Colonic mucosa (tissue), 4 donors: Measurements from ENCODE around the gene HIVEP1. TPM values are rescaled to one million over a fixed set of nuclear protein-coding genes. Genes with fewer than 3 reads are reported as not detected.

ENCODE experiments used
- DNase-seq: peaks from one replicate; pipeline ENCODE4 v3.0.0-alpha.2; 2020
- H3K27ac ChIP-seq: fragments of 200-600 bp; one replicate; pipeline ENCODE4 v1.8.0; 2021
- H3K27me3 ChIP-seq: fragments of 200-600 bp; one replicate; pipeline ENCODE4 v1.8.0; 2021
- H3K36me3 ChIP-seq: fragments of 200-600 bp; one replicate; pipeline ENCODE4 v1.8.0; 2021
- H3K4me1 ChIP-seq: fragments of 200-600 bp; one replicate; pipeline ENCODE4 v1.8.0; 2021; ENCODE audit warnings: mild to moderate bottlenecking
- H3K4me3 ChIP-seq: fragments of 200-600 bp; one replicate; pipeline ENCODE4 v1.8.0; 2021
- H3K9ac ChIP-seq, 2 donors: one replicate each; pipeline ENCODE4 v1.7.0; 2013; ENCODE audit warnings: control low read depth in 2 of 2, low read depth in 2 of 2, low read length in 2 of 2
- H3K9me3 ChIP-seq: fragments of 200-600 bp; one replicate; pipeline ENCODE4 v1.8.0; 2021
- intact Hi-C: fragments of 100-400 bp; cut with DNase I; formaldehyde crosslinking; loops from one replicate; pipeline ENCODE4 v1.14.1; 2022
- total RNA-seq, 2 donors: library from RNA; stranded (reverse); fragmentation: NEBNext Ultra II Directional in 1 of 2; extraction: Animal tissue kit (Norgen Biotek cat#: 25700) in 1 of 2; gene quantifications; one replicate each; pipeline ENCODE4 v1.2.1, GENCODE V29; 2021
- TF ChIP-seq, protein P1 (sequence below): fragments of 200-600 bp; IDR thresholded peaks from one replicate; pipeline ENCODE4 v1.8.0; 2022; ENCODE audit warnings: antibody characterized with exemption, mild to moderate bottlenecking
- donor health status: healthy.
- donor health status: DM: no; HTN: no; CAD: no.
- donor health status: DM: no; HTN: no; CAD: no.

The HIVEP1 gene
- total RNA-seq, 2 donors from 2014 or later: 22.2 to 27.9 TPM

DNA sequence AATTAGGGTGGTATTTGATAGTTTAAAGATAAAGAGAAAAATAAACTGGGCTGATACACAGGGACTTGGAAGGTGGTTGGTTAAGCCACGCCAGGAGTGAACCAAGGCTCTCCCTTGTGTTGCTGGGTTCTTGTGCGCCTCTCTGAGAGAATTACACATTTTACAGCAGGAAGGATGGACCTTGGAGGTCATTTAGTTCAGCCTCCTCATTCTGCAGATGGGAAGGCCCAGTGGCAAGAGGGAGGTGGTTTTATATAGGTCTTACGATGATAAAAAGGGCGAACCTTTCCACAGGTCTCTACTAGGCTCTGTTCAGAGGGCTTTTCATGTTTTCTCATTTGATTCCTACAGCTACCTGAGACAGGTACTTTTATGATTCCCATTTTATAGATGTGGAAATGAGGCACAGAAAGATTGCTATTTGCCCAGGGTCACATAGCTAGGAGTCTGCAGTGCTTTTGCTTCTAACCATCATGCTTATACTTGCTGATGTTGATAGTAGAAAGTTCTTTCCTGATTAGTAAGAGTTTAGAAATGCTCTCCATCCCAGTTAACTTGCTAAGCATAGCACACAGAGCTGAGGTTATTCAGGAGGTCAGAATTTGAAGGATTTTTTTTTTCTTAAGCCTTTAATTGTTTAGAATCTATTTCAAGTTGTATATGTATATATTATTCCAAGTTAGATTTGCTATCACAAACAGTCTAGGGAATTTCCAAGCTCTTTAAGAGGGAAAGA lies 12.8 kb downstream of the HIVEP1 start:
- no peak for DNase-seq
- H3K9me3 ChIP-seq: no peaks in the 10 kb centered on the region
- no peaks in the 10 kb centered on the region for H3K27me3 ChIP-seq
- H3K4me1 ChIP-seq: peaks cover 11% of the 10 kb centered on the region
- peak overlapping the region; percentile 35 for H3K27ac ChIP-seq
- H3K9ac ChIP-seq: no peak overlapping the region
- H3K36me3 ChIP-seq: no peaks in the 10 kb centered on the region
- intact Hi-C loops: no loop called here
- no peak overlapping the region for H3K4me3 ChIP-seq
- TF ChIP-seq, protein P1, sequence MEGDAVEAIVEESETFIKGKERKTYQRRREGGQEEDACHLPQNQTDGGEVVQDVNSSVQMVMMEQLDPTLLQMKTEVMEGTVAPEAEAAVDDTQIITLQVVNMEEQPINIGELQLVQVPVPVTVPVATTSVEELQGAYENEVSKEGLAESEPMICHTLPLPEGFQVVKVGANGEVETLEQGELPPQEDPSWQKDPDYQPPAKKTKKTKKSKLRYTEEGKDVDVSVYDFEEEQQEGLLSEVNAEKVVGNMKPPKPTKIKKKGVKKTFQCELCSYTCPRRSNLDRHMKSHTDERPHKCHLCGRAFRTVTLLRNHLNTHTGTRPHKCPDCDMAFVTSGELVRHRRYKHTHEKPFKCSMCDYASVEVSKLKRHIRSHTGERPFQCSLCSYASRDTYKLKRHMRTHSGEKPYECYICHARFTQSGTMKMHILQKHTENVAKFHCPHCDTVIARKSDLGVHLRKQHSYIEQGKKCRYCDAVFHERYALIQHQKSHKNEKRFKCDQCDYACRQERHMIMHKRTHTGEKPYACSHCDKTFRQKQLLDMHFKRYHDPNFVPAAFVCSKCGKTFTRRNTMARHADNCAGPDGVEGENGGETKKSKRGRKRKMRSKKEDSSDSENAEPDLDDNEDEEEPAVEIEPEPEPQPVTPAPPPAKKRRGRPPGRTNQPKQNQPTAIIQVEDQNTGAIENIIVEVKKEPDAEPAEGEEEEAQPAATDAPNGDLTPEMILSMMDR: no peak

DNA sequence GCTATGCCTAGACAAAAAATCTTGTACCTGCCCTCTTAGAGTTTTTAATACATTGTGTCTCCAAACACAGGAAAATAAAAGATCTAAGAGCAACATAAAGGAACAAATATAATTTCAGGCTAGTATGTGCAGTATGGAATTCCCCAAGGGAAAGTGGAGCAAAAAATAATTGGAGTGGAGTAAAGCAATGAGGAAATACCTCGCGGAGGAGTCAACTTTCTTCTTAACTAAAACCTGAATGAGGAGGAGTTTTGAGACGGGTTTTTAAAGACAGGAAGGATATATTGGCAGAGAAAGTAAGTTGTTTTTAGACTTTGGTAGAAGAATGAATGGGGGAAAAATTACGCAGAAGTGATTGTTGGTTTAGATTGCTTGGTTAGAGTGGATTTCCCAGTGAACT lies 14.0 kb downstream of the HIVEP1 start:
- H3K36me3 ChIP-seq: no peaks in the 10 kb centered on the region
- peak overlapping the region; percentile 35 for H3K27ac ChIP-seq
- peaks cover 11% of the 10 kb centered on the region for H3K4me1 ChIP-seq
- H3K27me3 ChIP-seq: no peaks in the 10 kb centered on the region
- H3K9ac ChIP-seq: no peak overlapping the region
- no peak overlapping the region for H3K4me3 ChIP-seq
- TF ChIP-seq, protein P1: no peak
- no peak for DNase-seq
- intact Hi-C loops: no loop called here
- H3K9me3 ChIP-seq: no peaks in the 10 kb centered on the region

DNA sequence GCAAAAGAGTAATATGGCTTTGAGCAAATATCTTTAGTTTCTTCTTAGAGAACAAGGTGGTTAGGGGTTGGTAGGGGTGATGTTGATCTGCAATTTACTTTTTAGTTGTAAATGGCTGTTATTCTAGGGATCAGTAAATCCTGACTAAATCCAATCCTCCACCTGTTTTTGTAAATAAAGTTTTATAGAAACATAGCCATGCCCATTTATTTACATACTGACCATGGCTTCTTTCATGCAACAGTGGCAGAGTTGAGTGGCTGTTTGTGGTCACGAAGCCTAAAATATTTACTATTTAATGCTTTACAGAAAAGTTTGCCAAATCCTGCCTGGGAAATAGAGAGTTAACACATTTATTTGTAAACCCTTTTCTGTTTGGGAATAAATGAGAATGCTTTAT lies 14.7 kb downstream of the HIVEP1 start:
- DNase-seq: no peak
- Histone ChIP-seq H3K27ac (peak overlapping the region; percentile 35), H3K27me3 (no peaks in the 10 kb centered on the region), H3K36me3 (no peaks in the 10 kb centered on the region), H3K9ac (no peak overlapping the region), H3K9me3 (no peaks in the 10 kb centered on the region), H3K4me1 (peaks cover 11% of the 10 kb centered on the region), H3K4me3 (no peak overlapping the region)
- intact Hi-C loops: no loop called here
- TF ChIP-seq, protein P1: no peak

DNA sequence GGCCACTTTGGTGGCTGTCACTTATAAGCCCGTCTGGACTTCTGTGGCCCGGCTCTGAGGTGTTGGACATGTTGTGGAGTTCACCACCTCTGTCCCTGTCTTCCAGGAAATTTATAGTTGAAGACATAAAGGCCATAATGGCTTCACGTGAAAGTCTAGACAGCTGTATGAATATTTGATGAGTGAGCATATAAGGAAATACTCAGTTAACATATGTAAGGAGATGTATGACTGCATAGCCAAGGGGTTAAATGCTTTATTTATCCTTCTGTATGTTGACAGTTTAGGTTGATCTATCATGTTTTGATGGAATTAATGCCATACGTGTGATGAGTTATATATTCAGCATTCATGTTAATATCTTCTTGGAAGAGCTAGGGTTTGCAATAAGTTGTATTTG lies 16.1 kb downstream of the HIVEP1 start:
- no peaks in the 10 kb centered on the region for H3K36me3 ChIP-seq
- H3K27ac ChIP-seq: no peak overlapping the region
- TF ChIP-seq, protein P1: no peak
- H3K4me3 ChIP-seq: no peak overlapping the region
- intact Hi-C loops: no loop called here
- peaks cover 11% of the 10 kb centered on the region for H3K4me1 ChIP-seq
- H3K27me3 ChIP-seq: no peaks in the 10 kb centered on the region
- no peak for DNase-seq
- no peaks in the 10 kb centered on the region for H3K9me3 ChIP-seq
- H3K9ac ChIP-seq: no peak overlapping the region

DNA sequence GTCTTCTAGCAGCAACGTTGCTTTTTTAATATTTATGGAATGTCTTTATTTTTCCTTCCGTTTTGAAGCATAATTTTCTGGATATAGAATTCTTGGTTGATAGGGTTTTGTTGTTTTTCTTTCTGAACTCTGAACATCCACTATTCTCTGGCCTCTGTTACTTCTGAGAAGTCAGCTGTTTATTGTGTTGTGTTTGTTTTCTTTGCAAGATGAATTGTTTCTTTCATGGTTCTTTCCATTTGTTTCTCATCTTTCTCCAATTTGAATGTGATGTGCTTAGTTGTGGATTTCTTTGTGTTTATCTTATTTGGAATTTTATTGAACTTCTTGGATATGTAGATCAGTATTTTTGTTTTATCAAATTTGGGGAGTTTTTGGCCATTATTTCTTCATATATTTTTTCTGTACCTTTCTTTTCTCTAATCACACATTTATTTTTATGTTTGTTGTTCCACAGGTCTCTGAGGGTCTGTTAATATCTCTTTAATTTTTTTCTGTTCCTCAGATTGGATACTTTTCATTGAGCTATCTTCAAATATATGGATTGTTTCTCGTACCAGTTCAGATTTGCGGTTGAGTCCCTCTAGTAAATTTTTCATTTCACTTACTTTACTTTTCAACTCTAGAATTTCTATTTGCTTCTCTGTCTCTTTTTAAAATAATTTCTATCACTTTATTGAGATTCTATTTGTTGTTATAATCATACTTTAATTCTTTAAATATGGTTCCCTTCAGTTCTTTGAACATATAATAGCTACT lies 18.0 kb downstream of the HIVEP1 start:
- TF ChIP-seq, protein P1: no peak
- Histone ChIP-seq H3K9me3 (no peaks in the 10 kb centered on the region), H3K27ac (no peak overlapping the region), H3K27me3 (no peaks in the 10 kb centered on the region), H3K36me3 (no peaks in the 10 kb centered on the region), H3K9ac (no peak overlapping the region), H3K4me1 (peaks cover 8% of the 10 kb centered on the region), H3K4me3 (no peak overlapping the region)
- no peak for DNase-seq
- intact Hi-C loops: no loop called here
